GM19043 (cell line): ENCODE data around the gene CNIH3.
A peak's percentile ranks its signal among the peaks of the same experiment; 100 is the strongest.

Experiments used
- ATAC-seq: cut with Tn5 transposase; IDR thresholded peaks from one replicate; pipeline ENCODE4 v1.9.1; 2021; ENCODE audit warnings: low read depth; ENCODE audit not compliant: unreplicated experiment

Gene CNIH3

GRCh38 chr1:224766266-224766665 is 150.1 kb downstream of the CNIH3 start:
- ATAC-seq = no peak

DNA sequence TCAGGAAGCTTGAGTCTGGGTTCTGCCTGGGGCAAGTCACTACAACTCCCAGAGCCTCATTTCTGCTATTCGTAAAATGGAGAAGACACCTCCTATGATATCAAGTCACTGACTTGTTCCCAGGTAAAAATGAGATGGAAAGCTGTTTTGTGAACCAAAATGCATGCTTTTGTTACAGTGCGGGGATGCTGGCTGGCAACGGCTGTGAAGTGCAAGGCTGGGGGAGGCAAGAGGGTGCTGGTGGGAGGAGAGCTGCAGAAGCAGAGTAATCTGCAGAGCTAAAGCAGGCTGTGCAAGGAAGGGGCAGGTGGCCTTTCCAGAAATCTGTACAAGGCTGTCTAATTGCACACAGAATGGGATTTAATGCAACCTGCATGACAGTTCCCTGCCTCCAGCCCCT is 150.9 kb downstream of the CNIH3 start:
- no peak for ATAC-seq

GRCh38 chr1:224767676-224768075 is 151.6 kb downstream of the CNIH3 start:
- no peak for ATAC-seq

- no peak for ATAC-seq
Measured at GRCh38 chr1:224768971-224769370, 152.9 kb downstream of the CNIH3 start.

DNA sequence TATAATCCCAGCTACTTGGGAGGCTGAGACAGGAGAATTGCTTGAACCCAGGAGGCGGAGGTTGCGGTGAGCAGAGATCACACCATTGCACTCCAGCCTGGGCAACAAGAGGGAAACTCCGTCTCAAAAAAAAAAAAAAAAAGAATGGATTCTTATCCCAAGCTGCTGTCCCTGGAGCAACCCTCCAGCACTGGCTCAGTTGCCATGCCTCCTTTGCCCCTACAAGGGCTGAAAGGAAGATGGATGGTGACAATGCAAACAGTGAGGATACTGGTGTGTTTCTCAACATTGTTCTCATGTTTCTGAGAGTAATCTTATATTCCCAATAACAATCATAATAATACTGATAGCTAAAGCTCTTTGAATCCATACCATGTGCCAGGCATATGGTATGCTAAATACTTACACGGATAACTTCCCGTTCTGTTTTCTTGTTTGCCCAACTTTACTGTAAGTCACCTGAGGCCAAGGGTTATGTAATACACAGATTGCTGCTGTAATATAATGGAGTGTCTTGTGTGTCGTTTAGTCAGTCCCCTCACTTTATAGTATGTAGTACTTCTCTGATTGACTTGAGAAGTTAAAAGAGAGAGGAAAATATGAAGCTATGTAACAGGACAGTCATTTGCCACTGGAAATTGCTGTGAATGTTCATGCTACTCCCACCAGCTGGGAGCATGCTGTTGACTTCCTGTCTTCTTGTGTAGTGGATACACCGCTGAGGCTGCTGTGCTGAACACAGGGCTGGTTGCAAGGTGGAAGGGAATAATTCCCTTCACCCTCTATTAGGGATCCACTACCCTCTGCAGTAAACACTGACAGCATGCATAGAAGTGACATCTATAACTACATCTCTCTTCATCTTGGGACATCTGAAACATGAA is 153.6 kb downstream of the CNIH3 start:
- ATAC-seq = no peak

DNA sequence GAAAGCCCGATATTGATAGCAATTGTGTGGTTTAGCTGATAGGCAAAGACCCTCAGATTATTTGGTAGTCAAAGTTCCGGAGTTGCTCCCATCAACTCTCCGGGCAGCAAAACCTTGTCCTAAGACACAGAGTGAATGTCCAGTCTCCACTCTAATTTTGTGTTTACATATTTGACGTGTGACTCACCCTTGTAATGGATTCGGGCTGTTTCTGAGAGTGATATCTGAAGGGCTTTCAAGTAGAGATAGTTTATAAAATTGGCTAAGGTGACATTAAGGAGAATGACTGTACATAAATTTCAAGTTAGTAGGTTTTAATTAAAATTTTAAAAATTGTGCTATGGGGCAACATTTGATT is 154.2 kb downstream of the CNIH3 start:
- no peak for ATAC-seq

DNA sequence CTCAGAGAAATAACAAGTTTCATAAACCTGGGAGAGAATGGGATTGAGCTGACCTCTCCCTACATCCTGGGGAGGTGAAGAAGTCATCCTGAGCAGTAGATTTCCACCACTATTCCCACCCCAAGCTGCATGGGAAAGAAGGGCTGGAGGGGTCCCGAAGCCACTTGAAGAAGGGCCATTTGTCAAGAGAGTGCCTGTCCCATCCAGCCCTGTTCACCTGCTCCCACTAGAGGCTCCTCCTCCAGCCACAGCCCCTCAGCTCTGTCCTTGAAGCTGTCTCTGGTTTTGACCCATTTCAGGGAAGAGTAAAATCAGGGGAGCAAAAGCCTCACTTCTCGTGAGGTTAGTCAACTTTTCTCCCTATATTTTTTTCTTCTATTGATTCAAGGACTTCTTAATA is 157.5 kb downstream of the CNIH3 start:
- ATAC-seq = no peak

- no peak for ATAC-seq
Measured at GRCh38 chr1:224774378-224774777, 158.3 kb downstream of the CNIH3 start.

- ATAC-seq = no peak
Measured at GRCh38 chr1:224777180-224777579, 161.1 kb downstream of the CNIH3 start.

DNA sequence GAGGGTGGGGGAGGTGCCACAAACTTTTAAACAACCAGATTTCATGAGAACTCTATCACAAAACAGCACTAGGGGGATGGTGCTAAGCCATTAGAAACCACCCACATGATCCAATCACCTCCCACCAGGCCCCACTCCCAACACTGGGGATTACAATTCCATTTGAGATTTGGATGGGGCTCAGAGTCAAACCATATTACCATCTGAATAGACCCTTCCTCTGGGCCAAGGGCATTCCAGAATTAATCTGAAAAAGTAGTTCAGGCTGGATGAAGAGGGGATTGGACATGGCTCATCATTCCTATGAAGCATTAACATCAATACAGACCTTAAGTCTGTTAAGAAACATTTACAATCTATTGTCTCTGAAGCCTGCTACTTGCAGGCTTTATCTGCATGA is 163.4 kb downstream of the CNIH3 start:
- ATAC-seq = no peak

GRCh38 chr1:224780736-224781135 is 164.6 kb downstream of the CNIH3 start:
- ATAC-seq = no peak

- ATAC-seq = peak; percentile 41
Measured at GRCh38 chr1:224781800-224782199, 165.7 kb downstream of the CNIH3 start.

- ATAC-seq = no peak
Measured at GRCh38 chr1:224782281-224783000, 166.3 kb downstream of the CNIH3 start.

DNA sequence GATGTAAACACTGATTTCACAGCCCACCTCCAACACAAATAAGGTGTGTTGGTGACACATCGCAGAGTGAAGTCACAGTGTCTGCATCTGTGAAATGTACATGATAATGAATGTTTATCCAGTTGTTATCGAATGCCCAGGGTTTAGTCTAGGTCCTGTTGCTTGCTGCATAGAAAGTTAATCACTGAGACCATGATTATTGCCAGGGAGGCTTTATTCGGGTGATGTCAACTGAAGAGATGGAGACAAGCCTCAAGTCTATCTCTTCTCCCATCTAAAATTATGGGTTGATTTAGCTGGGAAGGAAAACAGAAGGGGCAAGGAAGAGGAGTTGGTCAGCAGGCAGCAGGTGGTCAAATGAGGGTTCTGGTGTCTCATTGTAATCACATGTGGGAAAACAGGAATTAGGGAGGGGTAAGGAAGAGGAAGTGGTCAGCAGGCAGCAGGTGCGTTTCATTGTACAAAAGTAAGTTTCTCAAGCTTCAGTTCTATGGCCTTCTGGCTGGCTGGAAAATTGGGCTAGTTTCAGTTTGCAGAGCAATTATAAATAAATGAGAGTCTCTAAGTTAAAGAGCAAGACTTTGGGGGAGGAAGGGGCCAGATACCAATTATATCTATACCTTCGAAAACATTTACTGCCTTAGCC is 167.0 kb downstream of the CNIH3 start:
- peak; percentile 73 for ATAC-seq

GRCh38 chr1:224784265-224785039 is 168.3 kb downstream of the CNIH3 start:
- no peak for ATAC-seq

DNA sequence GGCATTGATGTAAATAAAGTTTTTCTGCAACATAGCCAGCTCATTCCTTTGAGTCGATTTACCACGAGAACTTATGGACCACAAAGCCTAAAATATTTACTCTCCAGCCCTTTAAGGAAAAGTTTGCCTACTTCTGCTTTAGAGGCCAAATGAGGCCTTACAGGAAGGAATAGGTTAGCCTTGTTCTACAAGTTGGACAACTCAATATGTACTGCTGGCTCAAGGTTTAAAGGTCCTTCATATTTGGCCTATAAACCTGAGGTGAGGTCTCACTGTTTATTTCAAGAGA is 168.9 kb downstream of the CNIH3 start:
- ATAC-seq = no peak

DNA sequence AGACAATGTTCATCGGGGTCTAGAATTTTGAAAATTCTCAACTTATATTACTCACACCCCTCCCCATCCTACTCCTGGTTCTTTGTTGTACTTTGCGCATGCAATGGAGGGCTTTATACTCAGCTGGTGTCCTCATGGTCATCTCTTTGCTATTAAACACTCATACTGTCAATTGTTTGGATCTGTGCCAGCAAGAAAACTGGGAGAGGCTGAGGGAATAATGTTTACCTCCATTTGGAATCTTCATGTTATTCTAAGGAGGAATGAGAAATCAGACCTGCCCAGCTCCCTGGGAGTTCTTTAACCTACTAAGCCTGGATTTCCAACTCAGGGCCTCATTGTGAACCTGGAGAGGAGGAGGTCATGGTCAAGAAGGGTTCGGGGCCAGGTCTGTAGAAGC is 169.5 kb downstream of the CNIH3 start:
- no peak for ATAC-seq

- ATAC-seq = no peak
Measured at GRCh38 chr1:224786533-224787250, 170.6 kb downstream of the CNIH3 start.

GRCh38 chr1:224789311-224789710 is 173.2 kb downstream of the CNIH3 start:
- ATAC-seq = no peak
